SU-DHL-6 (cell line): Measurements from ENCODE around the gene SIRPB1.

Experiments
- CTCF ChIP-seq: fragments of 200-600 bp; sonication (generic); IDR thresholded peaks from one replicate; pipeline ENCODE4 v1.5.1; 2017; ENCODE audit warnings: antibody characterized with exemption, mild to moderate bottlenecking, low read length, moderate library complexity; ENCODE audit not compliant: insufficient read depth, poor library complexity, severe bottlenecking
- EZH2phosphoT487 ChIP-seq: fragments of 200-600 bp; sonication (generic), shearing (Covaris generic); conservative IDR thresholded peaks from 2 replicates; pipeline ENCODE4 v1.6.1; 2018; ENCODE audit warnings: mild to moderate bottlenecking, antibody characterized with exemption, low read length, moderate library complexity, mixed read lengths

DNA sequence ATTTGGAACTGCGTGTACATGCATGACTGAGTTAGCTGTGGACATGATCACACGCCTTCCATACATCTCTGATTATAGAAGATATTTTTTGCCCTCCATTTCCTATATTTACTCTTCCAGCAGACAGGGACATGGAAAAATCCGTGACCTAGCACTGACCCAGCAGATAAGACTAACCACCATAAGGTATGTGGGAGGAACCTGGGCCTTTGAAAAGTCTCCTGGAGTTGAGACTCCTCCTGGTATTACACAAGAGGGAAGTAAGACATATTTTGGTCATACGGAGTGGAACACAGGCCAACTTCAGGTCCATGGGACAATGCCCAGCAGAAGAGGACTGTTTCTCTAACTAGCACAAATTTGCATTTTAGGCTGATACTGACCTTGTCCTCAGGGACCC, 13.7 kb upstream of the SIRPB1 start:
- TF ChIP-seq CTCF (no peak), EZH2phosphoT487 (no peak)
